Inflammatory macrophage treated with lipopolysaccharide for 1 hour (primary cell): ENCODE results near the gene OR2S2.
"Not testable (repeated sequence)": the region's sequence is repeated elsewhere in the genome, so short reads cannot be mapped to it uniquely, and the experiment has no call there.

Experiments used
- DNase-seq, 2 donors: peaks; one replicate each; pipeline ENCODE4 v3.0.0-alpha.2; 2020 to 2022

The OR2S2 gene

DNA sequence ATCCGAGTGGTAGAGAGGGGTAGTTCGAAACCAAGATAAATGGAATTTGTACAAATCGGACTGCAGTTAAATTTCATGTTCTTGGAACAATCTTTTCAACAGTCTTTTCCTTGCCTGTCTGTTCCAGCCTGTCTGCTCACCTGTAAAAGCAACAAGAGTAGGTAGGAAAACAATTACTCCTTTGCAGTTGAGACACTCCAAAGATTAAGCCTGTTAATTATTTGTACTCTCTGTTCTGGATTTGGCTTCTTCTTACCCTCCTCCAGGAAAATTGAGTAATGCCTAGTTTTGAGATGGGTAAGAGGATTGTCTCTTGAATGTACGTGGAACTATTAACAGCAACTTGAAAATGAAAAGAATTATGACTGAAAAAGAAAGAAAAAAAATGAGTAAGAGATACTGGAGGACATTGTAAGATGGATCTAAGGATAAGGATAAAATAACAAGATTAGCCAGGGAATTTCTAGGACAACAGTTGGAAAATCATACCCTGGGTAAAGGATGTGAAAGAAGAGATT is 24.3 kb downstream of the OR2S2 start:
- no peak for DNase-seq

DNA sequence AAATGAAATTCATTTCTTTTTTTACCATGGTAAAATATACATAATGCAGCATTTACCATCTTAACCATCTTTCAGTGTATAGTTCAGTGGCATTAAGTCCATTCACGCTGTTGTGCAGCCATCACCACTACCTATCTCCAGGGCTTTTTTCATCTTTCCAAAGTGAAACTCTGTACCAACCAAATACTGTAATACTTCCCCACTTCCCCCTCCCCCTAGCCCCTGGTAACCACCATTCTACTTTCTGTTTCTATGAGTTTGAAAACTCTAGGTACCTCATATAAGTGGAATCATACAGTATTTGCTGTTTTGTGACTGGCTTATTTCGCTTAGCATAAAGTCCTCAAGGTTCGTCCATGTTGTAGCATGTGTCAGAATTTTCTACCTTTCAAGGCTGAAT is 25.2 kb downstream of the OR2S2 start:
- no peak for DNase-seq

DNA sequence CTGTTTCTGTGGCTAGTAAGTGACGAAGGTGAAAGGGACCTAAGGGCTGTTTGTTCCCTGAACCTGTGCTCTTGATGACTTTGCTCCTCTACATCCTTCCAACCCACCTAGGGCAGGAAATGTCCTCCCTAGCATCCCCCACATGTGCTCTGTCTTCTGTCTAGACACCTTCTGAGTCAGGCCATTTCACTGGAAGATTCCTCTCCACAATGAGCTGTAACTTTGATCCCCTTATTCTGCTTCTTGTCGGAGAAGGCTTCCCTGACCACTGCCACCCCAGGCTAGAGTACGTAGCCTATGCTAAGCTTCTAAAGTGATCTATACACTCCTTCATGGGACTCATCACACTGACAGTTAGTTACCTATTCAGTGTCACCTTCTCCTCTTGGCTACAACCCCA is 27.0 kb downstream of the OR2S2 start:
- DNase-seq, result no peak

DNA sequence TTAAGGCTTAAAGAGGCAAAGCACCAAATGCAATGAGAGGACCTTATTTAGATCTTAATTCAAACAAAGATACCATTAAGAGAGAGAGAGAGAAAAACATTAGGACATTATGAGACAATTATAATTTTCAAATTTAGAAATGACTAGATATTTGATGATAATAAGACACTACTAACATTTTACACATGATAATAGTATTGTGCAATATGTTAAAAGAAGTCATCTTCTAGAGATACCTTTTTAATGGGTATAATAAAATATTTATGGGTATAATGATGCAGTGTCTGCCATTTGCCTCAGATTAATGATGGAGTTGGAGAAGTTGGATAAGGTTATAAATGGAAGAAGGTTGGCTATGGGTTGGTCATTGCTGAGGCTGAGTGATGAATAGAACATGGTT is 27.4 kb downstream of the OR2S2 start:
- DNase-seq, result no peak

DNA sequence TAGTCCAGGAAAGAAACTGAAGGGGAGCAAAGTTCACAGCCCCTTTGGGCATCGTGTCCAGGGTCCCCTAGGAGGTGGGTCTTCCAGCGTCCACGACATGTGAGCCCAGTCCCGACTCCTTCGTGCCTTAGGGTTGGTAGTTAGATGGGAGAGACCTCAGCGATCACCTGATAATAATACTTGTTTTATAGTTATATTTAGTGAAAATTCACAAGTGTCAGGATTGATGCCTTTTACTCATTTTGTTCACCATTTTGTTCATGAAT is 28.6 kb downstream of the OR2S2 start:
- DNase-seq, result no peak

DNA sequence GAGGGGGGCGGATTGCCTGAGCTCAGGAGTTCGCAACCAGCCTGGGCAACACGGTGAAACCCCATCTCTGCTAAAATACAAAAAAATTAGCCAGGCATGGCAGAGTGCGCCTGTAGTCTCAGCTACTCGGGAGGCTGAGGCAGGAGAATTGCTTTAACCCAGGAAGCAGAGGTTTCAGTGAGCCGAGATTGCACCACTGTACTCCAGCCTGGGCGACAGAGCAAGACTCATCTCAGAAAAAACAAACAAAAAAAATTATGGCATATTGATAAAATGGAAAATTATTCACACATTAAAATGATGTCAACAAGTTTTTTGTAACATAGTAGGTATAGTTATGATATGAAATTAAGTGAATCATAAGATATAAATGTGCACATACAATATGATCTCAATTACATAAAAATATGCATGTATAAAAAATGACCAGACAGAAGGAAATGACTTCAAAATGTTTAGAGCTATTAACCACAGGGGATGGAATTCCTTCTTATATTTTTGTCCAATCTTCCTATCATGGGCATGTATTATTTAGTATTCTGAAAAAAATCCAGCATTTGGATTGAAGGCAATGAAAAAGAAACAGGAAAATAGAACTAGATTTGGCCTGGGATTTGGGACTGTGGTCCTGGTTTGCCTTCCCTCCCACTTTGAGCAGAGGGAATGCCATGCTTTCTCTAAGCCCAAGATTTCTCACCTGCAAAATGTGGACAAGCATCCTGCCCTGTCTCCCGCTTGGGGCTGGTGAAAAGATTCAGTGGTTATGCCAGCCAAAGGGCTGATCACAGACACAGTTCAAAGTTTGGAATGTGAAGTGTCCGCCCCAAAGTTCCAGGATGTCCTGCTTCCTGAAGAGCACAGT is 29.1 kb downstream of the OR2S2 start:
- no peak for DNase-seq

DNA sequence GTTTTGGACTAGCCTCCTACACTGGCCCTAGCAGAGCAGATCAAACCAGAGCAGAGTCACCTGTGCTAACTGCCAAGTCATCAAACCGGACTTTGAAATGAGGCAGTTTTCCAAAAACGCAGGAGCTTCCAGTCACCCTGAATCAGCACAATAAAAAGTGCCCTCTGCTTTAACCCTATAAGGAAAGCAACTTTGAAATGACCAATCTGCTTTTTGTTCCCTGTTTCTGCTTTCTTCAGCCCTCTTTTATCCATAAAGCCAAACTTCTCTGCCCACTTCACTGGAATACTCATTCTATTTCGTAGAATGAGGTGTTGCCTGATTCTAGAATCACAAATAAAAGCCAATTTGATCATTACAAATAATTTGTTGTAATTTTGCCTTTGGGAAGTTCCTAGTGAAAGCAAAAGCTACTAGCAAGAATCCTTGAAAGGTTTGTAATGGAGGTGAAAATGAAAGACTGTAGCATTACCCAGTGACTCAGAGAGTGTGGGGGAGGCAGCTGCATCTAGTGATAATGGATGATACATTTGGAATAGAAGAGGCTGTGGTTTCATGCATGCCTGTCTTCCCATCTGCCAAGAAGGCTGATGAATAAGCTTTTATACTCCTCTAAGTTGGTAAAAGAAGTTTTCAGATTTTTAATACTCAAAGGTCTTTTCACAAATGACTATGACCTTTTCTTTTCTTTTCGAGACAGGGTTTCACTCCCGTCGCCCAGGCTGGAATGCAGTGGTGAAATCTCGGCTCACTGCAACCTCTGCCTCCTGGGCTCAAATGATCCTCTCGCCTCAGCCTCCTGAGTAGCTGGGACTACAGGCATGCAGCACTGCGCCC is 33.8 kb downstream of the OR2S2 start:
- DNase-seq, result peak; percentile 17 to 53

DNA sequence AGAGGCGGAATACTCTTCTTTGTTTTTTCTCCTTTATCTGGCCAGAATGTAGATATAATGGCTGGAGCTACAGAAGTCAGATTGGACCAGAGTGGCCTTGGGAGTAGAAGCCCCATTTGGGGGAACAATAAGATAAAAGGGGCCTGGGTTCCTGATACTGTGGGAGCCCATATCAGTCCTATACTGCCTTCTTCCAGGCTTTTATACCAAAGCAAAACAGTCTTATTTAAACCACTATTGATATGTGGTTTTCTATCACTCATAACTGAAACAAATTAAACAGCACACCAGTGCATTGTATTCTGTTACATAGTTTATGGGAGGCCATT is 34.4 kb downstream of the OR2S2 start:
- DNase-seq, result no peak

DNA sequence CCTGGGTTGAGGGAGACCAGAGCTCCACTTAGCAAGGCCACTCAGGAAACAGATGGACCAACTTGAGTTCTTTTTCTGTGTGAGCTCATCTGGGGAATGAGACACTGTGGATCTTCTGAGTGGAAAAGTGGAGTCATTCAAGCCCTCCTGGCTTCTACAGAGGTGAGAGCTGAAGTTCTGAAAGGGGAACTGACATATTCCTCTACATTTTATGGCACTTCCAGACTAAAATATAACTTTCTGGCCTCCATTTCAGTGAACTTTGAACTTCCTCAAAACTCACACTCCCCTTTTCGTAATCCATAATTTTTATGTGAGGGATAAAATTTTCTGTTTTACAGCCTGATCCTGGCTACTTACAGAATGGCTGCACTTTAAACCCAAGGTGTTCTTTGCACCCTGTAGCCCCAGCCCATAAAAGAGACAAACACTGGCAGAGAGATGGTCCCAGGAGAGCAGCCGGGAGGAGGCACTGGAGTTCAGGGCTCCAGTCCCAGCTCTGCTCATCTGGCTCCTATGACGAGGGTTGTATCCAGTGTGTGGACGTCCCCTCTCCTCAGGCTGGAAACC is 37.8 kb downstream of the OR2S2 start:
- DNase-seq, result peak in 1 of 2 donors; percentile 4

DNA sequence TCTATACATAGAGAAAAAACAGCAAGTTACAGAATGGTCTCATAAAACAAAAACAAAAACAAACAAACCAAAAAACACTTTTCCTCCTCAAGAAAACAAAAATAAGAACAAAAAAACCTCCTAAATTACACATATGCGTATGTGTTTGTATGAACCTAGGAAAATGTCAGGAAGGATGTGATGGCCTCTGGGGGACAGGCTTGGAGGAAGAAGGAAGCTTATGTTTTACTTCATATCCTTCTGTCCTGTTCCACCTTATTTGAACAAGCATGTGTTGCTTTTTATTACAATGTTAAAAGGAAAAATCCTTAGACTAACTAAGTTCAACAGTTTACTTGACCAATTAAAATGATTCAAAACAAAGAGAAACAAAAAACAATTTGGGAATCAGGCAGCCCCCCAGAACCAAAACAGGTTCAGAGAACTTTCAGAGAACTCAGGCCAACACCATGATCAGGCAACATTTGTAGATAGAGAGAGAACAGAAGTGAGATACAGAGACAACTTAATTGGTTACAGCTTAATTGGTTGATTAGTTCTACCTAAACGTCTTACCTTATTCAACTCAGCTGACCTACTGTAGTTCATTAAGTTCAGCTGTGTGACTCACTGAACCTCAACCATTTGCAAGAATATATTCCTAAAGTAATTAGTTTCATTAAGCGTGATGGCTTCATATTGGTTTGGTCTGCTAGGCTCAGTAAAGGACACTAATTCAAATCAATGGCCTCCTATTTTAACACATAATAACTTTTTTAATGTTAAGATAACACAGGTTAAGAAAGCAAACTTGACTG is 38.5 kb downstream of the OR2S2 start:
- no peak for DNase-seq

DNA sequence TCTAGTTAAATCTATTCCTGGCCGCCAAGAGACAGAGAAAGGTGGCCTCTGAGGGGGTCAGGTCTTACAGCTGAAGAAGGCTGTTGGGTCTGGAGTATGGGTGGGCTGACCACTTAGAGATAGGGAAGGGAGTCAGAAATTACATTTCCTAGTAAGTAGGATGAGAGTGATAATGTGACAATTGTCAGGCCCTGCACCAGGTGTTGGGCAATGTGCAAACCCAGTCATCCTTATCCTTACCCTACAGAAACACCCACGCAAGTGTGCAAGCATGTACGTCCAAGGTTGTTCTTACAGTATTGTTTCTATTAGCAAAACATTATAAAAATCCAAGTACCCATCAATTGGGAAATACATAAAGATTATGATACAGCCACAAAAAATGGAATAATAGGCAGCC is 39.2 kb downstream of the OR2S2 start:
- DNase-seq, result no peak

DNA sequence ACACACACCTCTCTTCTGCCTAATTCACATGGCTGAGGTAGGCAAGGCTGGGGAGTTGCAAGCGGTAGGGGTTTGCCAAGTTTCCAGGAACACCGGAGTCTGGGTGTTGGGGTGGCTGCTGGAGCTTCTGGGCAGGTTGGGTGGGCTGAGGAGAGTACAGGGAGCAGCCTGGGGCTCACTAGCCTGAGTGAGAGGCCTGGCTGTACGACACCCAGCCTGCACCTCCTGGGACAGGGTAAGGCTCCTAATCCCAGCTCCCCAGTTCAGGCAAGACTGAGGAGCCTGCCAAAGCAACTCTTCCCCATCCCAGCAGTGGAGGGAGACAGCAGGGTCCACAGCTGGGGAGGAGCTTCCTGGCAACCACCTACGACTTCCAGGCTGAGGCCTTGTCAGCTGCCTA is 40.7 kb downstream of the OR2S2 start:
- no peak for DNase-seq

DNA sequence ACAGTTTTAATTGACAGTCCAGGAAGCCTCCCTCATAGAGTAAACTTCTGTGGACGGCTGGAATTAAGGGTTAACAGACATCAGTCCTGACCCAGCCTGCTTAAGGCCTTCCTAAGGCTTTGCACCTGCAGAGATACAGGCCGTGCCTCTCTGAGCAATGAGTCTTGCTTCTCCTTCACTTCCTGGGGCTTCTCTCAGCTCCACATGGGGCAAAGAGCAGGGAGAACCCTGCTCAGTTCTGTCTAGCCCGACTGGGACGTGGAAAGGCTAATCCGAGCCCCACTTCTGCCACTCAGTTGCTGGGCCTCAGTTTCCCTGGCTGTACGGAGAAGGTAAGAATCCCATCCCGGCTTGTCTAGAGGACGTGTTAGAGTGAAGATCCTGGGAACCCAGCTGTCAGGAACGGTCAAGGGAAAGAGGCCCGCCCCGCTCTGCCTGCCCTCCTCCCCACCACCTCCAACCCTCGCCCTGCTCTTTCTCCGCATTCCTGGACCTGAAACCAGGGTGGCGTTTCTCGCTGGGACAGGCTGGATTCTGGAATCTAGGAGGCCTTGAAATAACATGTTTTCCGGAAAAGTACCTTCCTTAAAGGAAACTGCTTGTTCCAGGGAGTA is 42.2 kb downstream of the OR2S2 start:
- no peak for DNase-seq

DNA sequence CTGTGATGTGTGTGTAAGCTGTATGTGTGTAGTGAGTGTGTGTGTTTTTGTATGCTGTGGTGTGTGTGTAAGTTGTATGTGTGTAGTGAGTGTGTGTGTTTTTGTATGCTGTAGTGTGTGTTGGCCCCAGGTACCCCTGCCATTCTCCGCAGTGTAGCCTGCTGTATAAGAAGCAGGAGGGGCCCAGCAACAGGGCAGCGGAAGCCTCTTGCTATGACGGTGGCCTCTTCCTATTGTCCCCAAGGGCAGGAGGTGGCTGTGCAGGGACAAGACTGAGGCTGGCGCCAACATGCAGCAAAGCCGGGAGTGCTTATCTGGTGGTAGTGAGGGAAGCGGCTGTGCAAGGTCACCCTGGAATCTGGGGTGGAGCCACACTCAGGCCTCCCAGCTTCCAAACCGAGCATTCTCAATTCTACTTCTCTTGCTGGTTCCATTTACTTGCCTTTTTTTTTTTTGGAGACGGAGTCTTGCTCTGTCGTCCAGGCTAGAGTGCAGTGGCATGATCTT is 43.6 kb downstream of the OR2S2 start:
- DNase-seq, result no peak

DNA sequence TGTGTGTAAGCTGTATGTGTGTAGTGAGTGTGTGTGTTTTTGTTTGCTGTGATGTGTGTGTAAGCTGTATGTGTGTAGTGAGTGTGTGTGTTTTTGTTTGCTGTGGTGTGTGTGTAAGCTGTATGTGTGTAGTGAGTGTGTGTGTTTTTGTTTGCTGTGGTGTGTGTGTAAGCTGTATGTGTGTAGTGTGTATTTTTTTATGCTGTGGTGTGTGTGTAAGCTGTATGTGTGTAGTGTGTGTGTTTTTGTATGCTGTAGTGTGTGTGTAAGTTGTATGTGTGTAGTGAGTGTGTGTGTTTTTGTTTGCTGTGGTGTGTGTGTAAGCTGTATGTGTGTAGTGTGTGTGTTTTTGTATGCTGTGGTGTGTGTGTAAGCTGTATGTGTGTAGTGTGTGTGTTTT is 44.5 kb downstream of the OR2S2 start:
- not testable (repeated sequence) for DNase-seq

DNA sequence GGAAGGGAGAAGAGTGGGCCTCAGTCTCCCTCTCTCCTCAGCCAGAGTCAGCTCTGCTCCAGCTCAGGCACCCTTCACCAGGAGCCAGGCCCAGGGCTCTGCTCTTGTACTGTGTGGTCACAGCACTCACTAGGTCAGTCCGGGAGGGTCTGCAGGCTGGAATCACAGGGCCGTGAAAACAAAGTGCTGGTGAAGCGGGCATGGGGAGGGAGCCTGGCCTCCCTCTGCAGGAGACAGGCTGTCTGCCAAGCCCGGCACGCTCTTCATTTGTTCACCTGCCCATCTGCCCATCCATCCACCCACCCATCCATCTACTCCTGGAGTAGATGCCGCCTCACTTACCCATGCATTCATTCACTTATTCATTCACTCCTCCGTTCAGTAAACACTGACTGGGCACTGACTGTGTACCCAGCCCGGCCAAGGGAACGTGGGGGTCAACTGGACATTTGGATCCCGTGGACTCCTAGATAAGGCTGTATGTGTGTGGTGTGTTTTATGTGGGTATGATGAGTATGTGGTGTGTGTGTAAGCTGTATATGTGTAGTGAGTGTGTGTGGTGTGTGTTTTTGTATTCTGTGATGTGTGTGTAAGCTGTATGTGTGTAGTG is 45.1 kb downstream of the OR2S2 start:
- DNase-seq, result no peak

DNA sequence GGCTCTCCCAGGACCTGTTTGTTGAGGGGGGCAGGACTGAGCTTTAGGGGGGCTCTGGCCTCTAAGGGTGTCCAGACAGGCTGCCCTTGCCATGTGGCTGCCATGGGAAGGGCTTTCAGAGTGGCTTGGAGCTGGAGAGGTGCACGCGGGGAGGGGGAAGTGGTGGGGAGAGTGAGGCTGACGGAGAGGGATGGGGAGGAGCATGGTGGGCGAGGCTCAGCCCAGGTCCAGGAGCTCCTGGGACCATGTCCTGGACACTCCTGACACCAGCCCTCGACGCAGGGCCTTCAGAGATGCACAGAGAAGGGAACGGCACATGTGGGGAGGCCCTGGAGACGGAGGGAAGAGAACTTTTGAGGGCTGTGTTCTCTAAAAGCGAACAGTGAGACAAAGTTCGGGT is 46.3 kb downstream of the OR2S2 start:
- no peak for DNase-seq

DNA sequence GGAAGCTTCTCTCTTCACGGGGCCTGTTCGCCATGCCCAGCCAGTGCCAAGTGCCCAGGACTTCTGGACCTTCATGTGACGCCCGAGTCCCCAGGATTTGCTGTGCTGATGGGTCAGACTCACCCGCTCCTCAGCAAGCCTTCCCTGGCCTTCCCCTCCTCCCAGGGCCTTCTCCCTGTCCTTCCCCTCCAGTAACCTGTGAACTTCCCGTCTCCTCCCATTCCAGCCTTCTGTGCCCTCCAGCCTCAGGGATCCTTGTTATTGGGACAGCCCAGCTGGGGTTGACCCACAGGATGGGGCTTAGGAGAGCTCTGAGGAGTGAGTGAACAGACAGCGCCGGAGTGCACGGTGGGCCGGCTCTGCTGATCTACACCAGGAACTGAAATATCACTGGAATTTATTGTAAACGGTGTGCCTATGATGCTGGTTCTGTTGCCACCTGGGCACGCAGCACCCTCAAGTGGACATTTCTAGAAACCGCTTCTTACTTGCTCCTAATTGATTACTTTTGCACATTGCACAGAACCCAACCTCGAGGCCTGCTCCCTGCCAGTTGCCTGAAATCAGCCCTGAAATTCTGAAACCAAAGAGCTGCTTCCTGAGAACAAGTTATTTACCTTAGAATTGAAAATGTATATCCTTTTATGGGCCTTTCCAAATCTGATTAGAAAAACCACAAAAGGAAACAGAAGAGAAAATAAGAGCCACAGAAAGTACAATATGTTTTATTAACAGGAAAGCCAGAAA is 47.2 kb downstream of the OR2S2 start:
- peak in 1 of 2 donors; percentile 17 for DNase-seq

DNA sequence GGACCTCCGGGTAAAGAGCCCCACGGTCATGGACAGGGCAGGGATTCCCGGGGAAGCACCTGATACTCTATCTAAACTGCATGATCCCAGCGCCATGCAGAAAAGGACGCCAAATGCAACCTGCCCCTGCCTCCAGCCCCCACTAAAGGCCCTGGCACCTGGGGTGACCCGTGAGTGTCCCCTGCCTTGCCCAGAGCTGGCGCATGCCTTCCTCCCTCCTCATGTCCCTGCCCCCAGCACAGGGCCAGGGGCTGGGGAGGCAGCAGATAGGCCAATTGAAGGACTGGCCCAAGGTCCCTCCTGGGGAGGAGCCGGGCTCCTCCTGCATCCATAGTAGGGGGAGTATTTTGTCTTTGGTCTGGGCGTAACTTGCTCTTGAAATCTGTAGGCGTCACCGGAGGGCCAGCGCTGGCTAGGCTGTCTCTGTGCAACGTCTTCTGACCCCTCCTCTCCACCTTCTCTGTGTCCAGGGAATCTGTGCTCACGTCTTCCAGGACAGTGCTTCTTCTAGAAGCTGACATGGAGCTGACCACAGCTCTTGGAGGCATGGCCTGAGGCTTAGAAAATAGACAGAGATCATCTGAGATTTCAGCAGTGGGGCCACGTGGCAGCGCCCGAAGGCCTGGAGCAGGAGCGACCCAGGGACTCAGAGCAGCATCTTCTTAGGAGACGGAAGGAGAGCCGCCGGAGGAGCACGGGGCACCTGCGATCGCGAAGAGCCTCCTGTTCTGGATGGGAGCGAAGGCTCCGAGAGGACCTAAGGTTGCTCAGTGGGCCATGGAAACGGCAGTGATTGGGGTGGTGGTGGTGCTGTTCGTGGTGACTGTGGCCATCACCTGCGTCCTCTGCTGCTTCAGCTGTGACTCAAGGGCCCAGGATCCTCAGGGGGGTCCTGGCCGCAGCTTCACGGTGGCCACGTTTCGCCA is 48.0 kb downstream of the OR2S2 start:
- no peak for DNase-seq

DNA sequence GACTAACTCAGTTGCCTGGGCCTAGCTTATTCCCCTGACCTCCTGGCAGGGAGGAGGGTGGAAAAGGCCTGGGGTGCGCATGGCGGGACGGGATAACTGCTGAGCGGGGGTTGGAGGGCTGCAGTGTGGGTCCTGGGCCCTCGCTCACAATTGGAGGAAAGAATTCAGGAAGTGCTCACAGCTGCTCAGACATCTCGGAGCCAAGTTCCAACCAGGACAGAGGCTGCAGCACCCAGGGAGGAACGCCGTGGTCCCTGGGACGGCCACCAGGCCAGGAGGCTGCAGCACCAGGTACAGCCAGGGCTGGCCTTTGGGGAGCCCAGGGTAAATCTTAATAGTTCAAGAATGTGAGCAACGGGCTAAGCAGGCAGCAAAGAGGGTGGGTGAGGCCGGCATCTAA is 48.7 kb downstream of the OR2S2 start, which contains the start of gene SPAAR:
Gene SPAAR, plus strand, starts transcription at position 217 of the 400 bp plus-strand sequence. CDS start 974 bp downstream, outside the sequence.
- DNase-seq, result no peak
